ENCODE results near the gene SHISA4.

DNA sequence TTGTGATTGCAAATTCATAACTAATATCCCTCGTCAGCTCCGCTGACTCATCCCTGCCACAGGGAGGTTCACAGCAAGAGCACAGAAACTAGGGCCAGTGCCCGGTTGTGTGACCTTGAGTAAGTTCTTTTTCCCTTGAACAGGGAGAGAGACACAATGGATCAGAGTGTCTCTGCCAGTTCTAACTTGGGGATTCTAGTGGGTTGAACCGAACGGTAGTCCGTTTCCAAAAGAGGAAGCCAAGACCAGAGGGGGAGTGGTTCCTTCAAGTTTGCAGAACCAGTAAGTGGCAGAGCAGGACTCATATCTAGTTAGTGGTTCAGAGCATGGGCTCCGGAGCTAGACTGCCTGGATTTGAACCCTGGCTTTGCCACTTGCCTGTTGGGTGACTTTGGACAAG is 4.9 kb upstream of the SHISA4 start:
- TF ChIP-seq, protein P1, sequence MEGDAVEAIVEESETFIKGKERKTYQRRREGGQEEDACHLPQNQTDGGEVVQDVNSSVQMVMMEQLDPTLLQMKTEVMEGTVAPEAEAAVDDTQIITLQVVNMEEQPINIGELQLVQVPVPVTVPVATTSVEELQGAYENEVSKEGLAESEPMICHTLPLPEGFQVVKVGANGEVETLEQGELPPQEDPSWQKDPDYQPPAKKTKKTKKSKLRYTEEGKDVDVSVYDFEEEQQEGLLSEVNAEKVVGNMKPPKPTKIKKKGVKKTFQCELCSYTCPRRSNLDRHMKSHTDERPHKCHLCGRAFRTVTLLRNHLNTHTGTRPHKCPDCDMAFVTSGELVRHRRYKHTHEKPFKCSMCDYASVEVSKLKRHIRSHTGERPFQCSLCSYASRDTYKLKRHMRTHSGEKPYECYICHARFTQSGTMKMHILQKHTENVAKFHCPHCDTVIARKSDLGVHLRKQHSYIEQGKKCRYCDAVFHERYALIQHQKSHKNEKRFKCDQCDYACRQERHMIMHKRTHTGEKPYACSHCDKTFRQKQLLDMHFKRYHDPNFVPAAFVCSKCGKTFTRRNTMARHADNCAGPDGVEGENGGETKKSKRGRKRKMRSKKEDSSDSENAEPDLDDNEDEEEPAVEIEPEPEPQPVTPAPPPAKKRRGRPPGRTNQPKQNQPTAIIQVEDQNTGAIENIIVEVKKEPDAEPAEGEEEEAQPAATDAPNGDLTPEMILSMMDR (IDR thresholded peaks at IDR 0.05): no peak
- TF ChIP-seq EZH2 (IDR thresholded peaks at IDR 0.05): no peak

All from neural progenitor cell (in vitro differentiated cells).